HG03469 (cell line): Measurements from ENCODE around the gene MINDY4B.

Source experiments
- ATAC-seq: cut with Tn5 transposase; IDR thresholded peaks from one replicate; pipeline ENCODE4 v1.9.1; 2021; ENCODE audit warnings: mild to moderate bottlenecking, moderate library complexity, moderate number of reproducible peaks; ENCODE audit not compliant: unreplicated experiment

The MINDY4B gene

DNA sequence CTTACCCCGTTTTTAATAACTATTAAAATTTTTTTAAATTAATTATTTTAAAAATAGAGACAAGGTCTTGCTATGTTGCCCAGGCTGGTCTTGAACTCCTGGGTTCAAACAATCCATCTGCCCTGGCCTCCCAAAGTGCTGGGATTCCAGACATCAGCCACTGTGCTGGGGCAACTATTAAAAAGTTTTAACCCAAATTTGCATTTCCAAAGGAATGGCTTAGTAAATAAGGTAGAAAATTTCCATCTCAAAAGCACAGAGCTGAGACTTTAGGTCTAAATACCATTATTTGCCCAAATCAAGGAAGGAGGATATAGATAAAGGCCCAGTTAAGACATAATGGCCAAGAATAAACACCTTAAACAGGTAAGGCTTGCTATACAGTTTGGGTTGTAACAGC is 56.4 kb downstream of the MINDY4B start:
- ATAC-seq, result no peak

DNA sequence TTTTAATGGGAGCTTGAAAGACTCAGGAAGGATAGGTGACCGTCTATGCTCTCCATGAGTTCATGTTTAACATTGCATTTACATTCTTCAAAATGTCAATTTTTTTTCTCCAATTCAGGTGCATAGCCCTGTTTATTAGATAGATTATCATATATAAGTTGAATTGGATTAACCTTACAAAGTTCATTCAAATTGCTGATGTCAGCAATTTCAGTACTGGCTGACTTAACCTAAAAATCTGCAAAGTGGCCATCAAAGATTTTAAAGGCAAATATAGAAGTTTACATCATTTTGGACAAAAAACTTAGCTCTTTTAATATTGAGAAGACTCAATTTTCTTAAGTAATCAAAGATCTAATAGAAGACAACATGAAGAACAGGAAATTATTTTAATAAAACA is 57.8 kb downstream of the MINDY4B start:
- no peak for ATAC-seq

DNA sequence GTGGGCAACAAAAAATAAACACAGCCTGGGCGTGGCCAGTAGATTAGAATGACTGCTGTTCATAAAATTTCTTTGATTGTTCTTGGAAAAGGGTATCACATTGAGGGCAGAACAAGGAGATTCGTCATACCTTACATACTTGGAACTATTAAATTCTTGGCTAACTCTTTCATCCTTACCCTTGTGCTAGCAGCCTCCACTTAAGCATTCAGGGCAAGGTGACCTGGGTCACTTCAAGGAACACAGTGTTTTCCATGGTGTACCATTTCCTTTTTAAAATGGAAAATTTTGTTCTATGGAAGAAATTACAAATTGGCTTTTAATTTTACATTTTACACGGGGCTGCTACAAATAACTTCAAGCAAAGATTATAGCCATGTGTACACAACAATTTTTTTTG is 60.8 kb downstream of the MINDY4B start:
- ATAC-seq, result no peak

DNA sequence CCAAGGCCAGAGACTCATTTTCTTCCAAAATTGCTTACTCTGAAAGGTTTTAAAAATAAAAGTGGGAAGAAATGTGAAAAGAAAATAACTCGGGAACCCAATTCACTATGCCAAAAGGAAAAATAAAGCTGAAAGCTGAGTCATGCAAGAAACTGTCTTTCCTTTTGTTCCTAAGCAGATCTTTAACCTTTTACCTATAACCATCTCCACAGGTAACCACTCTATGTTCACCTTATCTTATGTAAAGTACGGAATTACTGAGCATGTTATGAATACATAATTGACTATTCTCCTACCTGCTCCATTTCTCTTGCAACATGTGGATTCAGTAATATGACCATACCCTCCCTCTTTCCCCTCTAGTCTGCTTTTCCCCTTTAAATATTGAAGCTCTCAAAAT is 62.0 kb downstream of the MINDY4B start:
- no peak for ATAC-seq

DNA sequence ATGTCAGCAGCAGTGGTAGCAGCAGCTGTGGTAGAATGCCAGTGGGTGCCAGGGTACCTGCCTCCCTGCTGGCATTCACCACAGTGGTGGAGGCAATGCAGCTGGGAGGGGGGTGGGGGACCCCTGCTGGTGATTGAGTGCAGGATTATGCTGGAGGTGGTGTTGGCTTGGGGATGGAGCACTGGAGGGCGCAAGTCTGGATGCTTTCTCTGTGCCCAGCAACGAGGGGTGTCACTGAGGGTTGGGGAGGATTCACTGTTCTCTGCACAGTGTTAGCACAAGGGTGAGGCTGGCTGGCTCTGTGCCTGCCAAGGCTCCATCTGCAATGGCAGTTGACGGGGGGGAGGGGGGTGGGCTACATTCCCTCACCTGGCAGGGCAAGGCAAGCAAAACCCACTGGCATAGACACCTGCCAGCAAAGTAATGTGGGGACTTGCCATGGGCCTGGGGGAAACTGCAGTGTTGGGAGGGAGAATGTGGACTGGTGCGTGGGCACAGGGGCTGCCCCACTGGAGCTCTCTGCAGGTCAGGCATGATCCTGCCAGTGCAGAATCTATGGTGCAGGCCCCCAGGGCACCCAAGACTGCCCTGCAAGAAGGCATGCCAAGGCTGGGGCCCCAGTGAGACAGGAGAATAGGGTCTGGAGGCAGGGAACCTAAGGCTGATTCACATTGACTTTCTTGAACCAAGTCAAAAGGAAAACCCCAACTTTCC is 64.3 kb downstream of the MINDY4B start:
- no peak for ATAC-seq

DNA sequence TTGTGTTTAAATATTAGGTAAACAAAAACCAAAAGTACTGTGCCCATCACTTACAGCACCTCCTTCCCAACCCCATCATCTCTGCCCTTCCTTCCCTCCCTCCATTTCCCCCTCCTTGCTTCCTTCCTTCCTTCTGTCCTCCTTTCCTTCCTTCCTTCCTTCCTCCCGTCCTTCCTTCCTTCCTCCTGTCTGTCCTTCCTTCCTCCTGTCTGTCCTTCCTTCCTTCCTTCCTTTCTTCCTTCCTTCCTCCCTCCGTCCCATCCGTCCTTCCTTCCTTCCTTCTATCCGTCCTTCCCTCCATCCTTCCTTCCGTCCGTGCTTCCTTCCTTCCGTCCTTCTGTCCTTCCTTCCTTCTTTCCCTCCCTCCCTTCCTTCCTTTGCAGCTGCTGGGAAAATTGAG is 74.5 kb downstream of the MINDY4B start:
- no peak for ATAC-seq

GRCh38 chr3:150830094-150830681 is 75.1 kb downstream of the MINDY4B start:
- ATAC-seq, result no peak

GRCh38 chr3:150829408-150829807 is 75.8 kb downstream of the MINDY4B start:
- no peak for ATAC-seq

DNA sequence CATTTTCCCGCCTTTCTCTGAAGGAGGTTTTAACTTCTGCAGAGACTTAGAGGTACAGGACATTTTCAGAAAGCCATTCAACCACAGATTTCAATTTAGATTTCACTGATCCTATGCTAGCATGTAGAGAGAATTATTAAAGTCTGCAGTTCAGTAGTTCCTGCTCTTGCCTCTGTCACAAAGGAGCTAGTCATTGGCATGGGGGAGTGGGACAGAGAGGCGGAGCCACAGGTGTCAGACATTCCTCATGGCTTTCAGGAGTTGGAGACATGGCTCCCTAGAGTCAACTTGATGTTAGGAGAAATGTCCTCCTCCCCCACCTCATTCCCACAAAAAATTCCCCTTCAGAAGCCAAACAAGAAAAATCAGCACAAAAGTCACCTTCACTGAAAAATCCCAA is 76.2 kb downstream of the MINDY4B start:
- no peak for ATAC-seq

DNA sequence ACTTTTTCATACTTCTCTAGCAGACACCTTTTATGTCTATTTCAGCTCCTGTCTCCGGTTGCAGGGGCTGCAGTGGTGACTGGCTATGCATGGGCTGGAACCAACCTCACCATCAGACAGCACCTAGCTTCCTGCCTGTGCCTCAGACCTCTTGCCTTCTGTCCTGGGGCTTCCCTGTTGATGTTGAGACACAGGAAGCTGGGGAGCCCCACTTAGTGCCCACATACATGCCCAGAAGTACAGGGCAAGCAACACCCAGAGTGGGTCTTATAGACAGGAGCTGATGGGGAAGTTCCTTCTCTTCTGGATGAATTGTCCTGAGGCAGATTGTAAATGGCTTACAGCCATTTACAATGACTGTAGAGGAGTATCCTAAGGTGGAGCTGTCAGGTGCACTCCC is 77.0 kb downstream of the MINDY4B start:
- no peak for ATAC-seq

DNA sequence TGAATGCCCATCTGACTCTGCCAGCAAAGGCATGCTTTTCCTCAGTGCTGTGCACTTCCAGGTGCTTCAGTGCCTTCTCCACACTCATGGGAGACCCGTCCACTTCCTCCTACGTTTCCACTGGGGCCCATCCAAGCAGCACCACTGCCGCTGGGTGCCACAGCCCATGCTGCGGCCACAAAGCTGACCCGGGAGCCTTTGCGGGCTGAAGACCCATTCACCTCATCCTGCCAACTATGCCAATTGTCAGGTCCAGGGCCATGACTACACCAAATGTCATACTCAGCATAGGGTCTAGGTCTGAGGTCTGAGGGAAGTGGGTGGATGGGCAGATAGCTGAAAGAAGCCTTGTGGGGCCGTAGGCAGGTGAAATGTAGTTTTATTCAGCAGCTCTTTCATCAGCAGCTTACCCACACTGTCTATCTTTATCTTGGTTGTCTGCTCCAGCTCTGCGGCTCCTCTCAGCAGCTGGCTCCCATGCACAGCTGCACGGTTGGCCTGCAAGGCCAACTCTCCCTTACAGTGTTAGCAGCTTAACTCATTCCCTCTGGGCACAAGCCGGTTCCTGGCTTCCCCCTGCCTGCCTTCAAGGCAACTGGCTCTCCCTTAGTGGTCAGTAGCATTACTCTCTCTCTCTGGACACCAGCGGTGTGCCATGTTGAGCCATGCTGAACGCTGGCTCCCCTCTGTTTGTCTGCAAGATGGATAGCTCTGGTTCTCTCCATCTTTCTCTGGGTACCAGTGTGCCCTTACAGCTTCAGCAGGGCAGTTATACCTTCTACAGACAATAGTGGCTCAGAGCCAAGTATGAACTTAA is 78.6 kb downstream of the MINDY4B start:
- ATAC-seq, result no peak

GRCh38 chr3:150825916-150826377 is 79.3 kb downstream of the MINDY4B start:
- no peak for ATAC-seq

- ATAC-seq, result no peak
These were observed 79.9 kb downstream of the MINDY4B start for GRCh38 chr3:150825192-150825915.

DNA sequence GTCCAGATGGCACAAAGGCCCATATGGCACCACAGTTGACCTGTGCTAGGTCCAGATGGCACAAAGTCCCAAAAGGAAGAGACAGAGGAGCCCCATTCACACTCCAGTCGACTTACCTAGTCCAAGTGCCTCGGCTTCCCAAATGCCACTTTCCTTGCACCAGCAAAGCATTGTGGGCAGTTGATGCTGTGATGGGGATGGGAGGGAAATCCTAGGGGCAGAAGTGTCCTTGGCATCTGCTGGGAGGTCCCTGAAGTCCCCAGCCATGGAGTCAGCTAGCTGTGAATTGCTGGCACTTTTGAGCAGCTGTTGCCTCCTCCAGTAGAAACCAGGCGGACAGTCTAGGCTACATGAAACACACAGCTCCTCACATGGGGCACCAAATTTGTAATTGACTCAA is 82.0 kb downstream of the MINDY4B start:
- ATAC-seq, result no peak

- ATAC-seq, result no peak
These were observed 82.6 kb downstream of the MINDY4B start for GRCh38 chr3:150822636-150823035.
